GM21526 (cell line): ENCODE measurements around the gene MOBP.

Experiments
- ATAC-seq: cut with Tn5 transposase; IDR thresholded peaks from one replicate; pipeline ENCODE4 v1.9.1; 2021; ENCODE audit warnings: moderate library complexity; ENCODE audit not compliant: unreplicated experiment, low FRiP score

The MOBP gene

DNA sequence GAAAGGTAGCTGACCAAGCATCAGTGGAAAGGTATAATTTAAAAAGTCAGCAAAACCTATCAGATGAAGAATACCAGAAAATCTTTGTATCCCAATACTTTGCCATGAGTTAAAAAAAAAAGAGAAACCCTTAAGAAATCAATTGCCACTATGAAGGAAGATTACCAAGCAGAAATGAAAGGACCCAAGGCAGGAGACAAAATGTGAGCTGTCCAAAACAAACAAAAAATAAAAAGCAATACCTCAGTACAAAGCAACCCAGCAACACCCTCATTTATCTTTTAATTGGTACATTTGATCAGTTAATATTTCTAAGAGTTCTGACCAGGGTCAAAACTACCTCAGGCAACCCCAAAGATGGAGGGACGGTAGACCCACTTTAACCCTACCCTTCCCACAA lies 65.3 kb downstream of the MOBP start:
- no peak for ATAC-seq

DNA sequence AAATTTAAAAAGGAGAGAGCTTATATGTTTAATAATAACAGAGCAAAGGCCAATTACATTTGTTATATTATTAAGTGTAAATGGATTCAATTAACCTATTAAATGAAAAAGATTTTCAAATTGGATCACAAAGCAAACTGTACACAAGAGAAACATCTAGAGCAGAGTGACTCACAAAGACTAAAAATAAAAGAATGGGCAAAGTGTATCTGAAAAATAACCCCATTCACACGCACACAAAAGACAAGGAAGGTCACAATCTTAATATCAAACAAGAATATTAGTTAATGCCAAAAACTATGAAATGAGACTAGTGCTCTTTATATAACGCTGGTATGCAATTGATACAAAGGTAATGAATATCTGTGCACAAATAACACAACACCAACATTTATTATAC lies 65.7 kb downstream of the MOBP start:
- no peak for ATAC-seq

DNA sequence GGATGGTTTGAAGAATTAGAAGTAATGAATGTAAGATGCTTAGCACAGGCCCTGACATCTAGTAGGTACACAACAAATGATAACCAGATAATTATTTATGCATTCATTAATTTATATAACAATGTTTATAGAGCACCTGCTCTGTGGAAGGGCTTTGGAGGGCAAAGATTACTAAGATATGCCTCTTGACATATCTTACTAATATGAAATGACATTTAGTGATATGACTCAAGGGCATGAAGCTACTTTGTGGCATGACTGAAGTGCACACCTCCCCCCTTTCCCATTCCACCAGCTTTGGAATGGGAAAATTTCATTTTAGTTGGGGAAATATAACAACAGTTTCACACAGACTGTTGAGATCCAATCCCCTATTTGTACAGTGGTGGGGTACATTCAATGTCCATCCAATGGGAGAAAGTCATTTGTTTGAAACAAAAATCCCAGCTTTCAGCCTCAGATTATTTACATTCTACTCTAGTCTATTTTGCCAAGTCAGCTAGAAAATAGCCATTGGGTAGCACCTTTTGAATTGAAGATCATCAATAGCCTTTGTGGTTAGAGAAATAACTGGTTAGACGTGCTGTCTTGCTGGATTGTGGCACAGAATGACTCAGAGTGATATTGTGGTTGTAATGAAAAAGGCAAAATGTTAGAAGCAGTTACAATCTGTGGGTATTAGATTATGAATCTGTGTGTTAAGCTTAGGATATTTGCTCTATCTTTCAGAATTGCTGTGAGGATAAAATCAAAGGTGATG lies 72.9 kb downstream of the MOBP start:
- no peak for ATAC-seq

DNA sequence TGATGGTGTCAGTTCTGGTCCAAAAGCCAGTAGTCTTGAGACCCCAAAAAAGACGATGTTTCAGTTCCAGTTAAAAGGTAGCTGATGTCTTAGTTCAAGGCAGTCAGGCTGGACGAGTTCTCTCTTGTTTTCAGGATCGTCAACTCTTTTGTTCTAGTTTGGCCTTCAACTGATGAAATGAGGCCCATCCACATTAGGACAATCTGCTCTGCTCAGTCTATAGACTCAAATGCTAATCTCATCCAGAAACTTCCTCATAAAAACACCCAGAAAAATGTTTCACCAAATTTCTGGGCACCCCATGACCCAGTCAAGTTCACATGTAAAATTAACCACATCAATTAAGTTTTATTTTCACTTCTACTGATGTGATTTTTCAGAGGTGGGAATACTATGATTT lies 74.0 kb downstream of the MOBP start:
- ATAC-seq = no peak

- ATAC-seq = no peak
These were observed 74.4 kb downstream of the MOBP start for GRCh38 chr3:39541917-39542329.

DNA sequence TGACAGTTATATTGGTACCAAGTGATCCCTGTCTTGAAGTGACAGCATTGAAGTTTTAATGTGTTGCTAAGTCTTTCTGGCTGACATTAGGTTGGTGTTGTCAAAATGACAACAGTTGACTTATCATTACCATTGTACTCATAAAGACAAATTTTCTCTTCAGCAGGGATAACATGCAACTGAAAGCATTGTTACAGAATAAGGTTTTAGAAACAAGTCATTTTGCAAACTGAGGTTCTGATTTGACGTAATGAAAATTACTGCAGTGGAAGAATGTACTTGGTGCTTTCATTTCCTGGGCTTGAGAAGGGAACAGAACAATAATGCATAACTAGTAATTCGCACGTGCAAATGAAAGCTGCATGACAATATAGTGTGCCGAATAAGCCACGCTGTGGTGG lies 75.1 kb downstream of the MOBP start:
- no peak for ATAC-seq

- no peak for ATAC-seq
These were observed 80.8 kb downstream of the MOBP start for GRCh38 chr3:39548282-39548681.

DNA sequence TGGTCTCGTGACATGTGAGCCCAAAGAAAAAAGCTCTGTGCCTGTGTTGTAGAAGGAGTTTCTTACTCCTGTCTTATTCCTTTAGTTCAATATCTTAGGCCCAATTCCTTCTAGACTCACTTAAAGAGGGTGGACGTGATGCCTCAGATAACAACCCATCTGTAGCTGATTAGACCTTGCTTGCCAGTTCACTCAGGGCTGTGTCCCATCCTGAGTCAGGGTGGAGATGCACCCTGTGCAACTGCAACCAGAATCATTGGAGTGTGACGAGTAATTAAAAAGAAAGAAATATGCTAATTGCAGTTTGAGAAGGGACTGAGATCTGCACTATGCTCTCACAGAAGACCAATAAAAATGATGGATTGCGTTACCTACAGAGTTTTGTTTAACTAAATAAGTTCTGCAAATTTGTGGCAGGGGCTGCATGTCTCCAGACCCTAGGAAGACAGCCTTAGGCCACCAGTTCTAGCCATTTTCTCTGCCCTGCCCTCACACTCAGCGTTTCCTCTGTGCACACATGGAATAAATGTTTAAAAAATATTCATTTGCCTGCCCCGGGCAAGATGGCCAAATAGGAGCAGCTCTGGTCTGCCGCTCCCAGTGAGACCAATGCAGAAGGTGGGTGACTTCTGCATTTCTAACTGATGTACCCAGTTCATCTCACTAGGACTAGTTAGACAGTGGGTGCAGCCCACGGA lies 83.0 kb downstream of the MOBP start:
- ATAC-seq = no peak
